DMS53 (cell line): ENCODE measurements around the gene FAM89A.
A peak's percentile ranks its signal among the peaks of the same experiment; 100 is the strongest.
"Not testable (repeated sequence)": the region's sequence is repeated elsewhere in the genome, so short reads cannot be mapped to it uniquely, and the experiment has no call there.

Source experiments
- DNase-seq: peaks from one replicate; lab custom pipeline; 2025; lab: John Stamatoyannopoulos, UW

Gene FAM89A

DNA sequence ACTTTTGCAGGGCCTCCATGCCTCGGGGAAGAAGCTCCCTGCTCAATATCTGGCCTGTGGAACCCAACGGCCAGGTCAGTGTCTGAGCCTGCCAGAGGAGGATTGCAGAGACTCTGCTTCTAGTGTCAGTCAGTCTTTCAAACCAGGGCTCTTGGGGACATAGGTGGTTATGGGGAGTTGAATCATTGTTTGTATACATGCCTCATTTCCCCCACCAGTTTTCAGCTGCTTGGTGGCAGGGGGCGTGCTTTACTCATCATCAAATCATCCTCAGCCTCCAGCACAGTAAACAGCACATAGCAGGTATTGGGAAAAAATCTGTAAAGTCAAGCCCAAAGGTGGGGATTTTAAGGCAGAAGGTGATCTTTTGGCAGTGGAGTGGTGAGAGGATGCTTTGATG is 17.4 kb upstream of the FAM89A start:
- peak; percentile 29 for DNase-seq

- DNase-seq = no peak
Measured at GRCh38 chr1:231055271-231055670, 15.2 kb upstream of the FAM89A start.

DNA sequence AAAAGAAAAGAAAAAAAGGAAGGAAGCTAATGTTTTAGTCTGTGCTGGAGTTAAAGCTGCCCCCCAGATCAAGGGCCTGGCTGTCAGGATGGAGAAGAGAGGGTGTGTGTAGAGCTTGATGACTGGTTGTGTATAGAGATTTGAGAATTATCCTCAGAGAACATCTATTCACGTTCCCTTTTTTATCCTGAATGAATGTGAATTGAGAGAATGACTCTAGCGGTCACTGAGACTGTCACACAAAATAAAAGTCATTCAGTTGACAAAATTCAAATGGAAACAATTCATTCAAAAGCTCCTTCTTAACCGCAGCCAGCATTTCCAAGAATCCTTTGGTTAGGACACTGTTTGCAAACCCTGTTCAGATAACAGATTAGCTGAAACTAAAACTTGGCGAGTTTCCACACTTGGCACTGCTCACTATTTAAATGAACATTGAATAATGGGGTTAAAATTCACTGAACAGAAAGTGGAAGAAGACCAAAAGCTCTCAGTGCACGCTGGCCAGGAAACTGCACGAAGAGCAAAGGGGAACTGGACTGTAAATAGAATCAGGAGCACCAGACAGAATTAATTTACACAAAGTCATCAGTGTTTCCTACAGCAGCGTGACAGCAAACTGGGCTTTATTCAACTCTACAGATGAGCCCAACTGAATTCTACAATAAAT is 13.6 kb upstream of the FAM89A start:
- DNase-seq = no peak

DNA sequence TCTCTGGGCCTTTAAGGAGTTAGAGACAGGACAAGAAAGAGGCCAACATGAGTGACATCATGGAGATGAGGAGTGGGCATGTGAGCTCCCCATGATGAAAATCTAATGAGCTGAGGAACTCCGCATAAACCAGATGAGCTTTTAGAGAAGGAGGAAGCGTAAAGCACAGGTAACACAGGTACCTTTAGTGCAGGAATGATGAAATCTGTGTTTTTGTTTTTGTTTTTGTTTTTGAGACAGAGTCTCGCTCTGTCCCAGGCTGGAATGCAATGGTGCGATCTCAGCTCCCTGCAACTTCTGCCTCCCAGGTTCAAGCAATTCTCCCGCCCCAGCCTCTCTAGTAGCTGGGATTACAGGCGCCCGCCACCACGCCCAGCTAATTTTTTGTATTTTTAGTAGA is 12.7 kb upstream of the FAM89A start:
- DNase-seq = no peak

DNA sequence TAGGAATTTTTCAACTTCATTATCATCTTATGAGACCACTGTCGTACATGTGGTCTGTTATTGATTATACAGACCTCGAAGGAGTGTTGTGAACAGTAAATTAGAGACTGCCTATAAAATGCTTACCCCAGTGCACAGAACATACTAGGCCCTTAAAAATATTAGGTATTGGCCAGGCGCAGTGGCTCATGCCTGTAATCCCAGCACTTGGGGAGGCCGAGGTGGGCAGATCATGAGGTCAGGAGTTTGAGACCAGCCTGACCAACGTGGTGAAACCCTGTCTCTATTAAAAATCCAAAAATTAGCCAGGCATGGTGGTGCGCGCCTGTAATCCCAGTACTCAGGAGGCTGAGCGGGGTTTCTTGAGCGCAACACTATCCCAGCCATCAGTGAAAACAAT is 10.9 kb upstream of the FAM89A start:
- not testable (repeated sequence) for DNase-seq

DNA sequence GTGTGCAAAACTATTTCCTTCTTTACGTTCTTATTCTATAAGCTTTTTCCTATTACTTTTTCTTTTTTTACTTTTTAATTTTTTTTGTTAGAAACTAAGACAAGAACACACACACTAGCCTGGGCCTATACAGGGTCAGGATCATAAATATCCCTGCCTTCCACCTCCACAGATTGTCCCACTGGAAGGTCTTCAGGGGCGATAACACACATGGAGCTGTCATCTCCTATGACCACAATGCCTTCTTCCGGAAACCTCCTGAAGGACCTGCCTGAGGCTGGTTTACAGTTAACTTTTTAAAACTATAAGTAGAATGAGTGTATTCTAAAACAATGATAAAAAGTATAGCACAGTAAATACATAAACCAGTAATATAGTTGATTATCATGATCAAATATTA is 10.3 kb upstream of the FAM89A start:
- DNase-seq = no peak

GRCh38 chr1:231049121-231049979 is 9.3 kb upstream of the FAM89A start:
- peak; percentile 86 for DNase-seq

DNA sequence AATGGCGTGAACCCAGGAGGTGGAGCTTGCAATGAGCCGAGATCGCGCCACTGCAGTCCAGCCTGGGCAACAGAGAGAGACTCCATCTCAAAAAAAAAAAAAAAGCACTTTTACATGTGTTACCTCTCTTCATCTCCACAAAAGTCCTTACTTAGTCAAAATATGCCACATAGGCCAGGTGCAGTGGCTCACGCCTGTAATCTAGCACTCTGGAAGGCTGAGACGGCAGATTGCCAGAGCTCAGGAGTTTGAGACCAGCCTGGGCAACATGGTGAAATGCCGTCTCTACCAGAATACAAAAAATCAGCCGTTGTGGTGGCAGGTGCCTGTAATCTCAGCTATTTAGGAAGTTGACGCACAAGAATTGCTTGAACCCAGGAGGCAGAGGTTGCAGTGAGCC is 8.4 kb upstream of the FAM89A start:
- not testable (repeated sequence) for DNase-seq

DNA sequence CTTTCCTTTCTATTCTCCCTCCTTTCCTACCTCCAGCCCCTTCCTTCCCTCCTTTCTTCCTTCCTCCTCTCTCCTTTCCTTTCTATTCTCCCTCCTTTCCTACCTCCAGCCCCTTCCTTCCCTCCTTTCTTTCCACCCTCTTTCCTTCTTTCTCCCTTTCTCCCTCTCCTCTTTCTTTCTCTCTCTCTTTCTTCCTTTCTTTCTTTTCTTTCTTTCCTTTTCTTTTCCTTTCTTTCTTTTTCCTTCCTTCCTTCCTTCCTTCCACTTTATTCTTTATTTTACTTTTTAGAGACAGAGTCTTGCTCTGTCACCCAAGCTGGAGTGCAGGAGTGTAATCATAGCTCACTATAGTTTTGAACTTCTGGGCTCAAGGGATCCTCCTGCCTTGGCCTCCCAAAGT is 7.5 kb upstream of the FAM89A start:
- not testable (repeated sequence) for DNase-seq

DNA sequence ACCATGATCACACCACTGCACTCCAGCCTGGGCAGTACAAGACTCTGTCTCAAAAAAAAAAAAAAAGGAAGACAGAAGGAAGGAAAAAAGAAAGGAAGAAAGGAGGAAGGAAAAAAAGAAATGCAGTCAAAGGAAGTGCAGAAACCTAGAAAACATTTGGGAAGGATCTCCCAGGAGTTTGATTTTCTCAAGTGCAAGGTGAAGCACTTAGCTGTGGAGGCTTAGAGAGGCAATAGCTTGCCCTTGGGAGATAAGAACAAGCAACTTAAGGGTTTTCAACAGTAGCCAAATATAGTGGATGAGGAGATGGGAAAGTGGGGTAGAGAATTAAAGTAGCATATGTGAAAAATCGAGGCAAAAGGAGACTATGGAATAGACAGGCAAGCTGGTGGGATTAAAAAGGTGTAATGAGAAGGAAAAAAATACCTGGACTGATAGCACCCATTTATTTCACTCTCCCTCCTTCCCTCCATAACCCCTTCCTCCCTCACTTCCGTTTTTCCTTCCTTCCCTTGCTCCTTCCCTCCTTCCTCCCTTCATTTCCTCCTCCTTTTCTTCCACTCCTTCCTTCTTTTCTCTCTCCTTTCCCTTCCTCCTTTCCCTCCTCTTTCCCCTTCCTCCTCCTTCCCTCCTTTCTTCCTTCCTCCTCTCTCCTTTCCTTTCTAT is 6.8 kb upstream of the FAM89A start:
- no peak for DNase-seq

GRCh38 chr1:231045921-231046729 is 6.1 kb upstream of the FAM89A start:
- not testable (repeated sequence) for DNase-seq

DNA sequence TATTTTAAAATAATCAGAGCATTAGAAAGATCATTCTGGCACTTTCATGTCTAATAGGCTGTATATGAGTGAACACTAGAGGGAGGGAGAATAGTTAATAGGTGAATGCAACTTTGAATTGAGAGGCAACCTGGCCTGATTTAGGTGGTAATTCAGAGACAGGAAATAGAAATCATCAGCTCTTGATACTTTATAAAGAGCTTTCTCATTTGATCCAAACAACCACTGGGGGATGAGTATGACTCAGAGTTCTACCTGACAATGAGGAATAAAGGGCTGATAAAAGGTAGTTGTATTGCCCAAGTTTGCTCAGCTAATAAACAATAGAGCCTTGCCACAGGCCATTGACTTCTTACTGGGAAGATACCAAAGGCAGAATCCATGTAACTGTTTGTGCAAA is 5.2 kb upstream of the FAM89A start:
- DNase-seq = peak; percentile 37

DNA sequence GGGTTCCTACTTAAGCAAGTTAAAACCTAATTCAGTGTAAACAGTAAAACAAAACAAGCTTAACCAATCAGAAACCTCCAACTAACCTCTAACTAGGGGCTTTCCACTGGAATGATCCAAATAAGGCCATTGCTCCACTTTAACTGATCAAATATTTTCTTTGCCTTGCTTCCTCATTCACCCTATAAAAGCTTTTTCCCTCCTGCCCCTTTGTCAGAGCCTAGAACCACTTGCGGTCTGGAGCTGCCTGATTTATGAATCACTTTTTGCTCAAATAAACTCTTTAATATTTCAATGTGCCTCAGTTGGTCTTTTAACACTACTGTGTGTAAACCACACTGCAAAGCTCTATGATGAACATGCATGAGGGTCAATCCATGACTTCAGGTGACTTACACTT is 4.5 kb upstream of the FAM89A start:
- peak; percentile 19 for DNase-seq

GRCh38 chr1:231041719-231042261 is 1.7 kb upstream of the FAM89A start:
- no peak for DNase-seq

GRCh38 chr1:231040800-231041718 is 1.0 kb upstream of the FAM89A start:
- peak; percentile 31 for DNase-seq

DNA sequence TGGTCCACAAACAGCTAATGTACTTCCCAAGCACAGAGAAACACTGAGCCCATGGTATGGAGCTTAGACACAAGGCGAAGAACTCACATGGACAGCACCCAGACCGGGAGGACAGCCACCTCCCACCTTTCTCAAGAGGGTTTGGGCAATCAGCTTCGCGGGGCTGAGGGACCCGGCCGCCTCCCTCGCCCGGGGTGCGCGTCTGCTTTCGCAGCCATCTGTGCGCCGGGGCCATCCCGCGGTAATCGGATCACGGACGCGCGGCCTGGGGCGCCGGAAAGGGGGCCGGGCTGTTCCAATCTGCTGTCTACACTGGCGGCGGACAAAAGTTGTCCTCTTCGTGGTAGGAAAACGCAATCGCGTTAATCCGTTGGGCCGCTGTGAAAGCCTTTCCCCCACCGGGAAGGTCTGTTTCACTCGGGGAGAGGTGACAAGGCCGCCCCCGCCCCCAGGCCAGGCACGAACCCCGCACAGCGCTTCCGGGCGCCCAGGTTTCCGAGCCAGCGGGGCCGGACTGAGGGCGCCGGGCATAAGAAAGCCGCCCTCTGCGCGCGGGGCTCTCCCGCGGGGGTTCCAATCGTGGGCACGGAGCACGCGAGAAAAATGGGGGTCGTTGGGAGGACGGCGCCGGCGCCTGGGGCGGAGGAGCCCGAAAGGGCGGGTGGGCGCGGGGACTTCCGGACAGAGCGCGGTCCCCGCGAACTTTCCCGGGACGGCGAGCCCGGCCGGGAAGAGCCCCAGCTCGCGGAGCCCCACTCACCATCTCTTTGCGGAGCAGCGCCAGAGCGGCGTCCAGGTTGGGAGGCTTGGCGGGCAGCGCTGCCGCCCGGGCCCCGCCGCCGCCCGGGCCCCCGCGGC is 664 bp downstream of the FAM89A start:
- peak; percentile 75 for DNase-seq

DNA sequence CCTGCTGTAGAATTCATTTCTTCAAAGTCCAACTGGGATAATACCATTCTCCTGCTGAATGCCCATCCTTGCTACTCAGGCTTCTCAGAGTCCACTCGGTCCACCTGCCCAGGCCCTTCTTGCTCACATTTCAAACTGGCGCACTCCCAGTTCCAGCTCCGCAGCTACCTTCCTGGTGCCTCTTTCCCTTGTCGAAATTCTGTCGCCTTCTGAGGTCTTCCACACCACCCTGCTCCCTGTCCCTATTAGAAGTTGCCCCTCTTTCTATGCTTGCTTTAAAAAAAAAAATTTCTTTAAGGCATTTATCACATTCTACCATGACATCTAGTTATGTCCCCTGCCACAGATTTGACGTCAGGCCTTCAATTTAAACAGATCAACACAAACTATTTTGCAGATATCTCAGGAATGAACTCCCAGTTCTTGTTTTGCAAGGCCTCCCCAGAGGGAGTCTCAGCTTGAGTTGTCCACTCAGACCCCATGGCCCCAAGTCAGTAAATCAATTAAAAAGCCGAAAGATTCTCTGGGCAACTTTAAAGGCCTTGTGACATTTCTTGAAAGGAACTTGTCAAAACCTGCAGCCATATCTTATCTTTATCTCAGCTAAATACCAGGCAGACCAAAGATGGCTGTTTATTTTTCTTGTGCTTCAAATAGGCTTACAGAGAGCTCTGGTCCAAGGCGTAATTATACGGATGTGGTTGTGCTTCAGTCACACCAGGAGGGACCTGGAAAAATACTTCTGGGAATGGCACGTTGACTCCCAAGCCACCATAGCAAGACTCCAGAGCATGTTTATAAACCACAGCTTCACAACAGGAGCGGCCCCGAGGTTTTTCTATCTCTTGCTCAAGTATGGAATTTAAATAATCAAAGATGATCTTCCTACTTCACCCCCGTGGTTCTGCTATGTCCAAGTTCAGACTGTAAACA is 2.2 kb downstream of the FAM89A start:
- DNase-seq = no peak

DNA sequence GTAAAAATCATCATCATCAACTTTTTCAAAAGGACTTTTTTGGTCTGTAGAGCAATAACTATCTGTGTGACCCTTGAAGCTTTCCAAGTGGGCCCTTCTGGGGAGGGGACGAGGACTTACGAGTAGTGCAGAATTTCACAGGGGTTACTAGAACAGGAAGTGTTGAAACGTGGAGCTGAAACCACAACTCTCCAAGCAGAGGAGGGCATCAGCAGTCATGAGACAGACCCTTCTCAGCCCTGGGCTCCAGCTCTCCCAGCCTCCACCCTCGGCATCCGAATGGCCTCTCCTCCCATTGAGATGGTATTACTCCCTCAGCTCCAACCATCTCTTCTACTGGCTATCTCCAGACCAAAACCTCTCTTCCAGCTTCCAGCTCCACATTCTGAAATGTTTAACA is 3.6 kb downstream of the FAM89A start:
- DNase-seq = no peak

DNA sequence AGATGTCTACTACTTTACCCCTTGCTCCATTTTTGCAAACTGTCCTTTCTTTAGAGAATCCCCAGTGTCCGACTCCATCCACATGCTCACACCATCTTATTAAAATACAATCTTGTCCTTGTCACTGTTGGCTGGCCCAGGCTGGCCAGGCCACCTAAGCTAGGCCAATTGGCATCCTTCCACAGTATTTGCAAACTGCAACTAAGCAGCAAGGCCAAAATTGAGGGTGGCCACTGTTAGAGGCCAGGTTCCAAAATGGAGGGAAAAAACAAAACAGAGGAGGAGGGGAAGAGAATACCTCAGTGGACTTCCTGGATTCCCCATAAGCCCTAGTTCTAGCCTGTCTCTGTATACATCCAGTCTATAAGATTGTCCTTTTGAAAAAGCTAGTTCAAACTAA is 4.3 kb downstream of the FAM89A start:
- no peak for DNase-seq
